Measurements from ENCODE around the gene LSG1.
"Not testable (repeated sequence)": the region's sequence is repeated elsewhere in the genome, so short reads cannot be mapped to it uniquely, and the experiment has no call there.

Gene LSG1

GRCh38 chr3:194654443-194654842, 17.5 kb downstream of the LSG1 start:
- no peak for DNase-seq

- DNase-seq = no peak
Measured at GRCh38 chr3:194647747-194648146, 24.2 kb downstream of the LSG1 start.

GRCh38 chr3:194642769-194643168, 29.2 kb downstream of the LSG1 start:
- no peak for DNase-seq

- DNase-seq = peak; percentile 55
Measured at GRCh38 chr3:194640829-194641228, 31.2 kb downstream of the LSG1 start.

- no peak for DNase-seq
Measured at GRCh38 chr3:194638991-194639605, 32.9 kb downstream of the LSG1 start.

GRCh38 chr3:194637541-194638400, 34.2 kb downstream of the LSG1 start:
- DNase-seq = no peak

- DNase-seq = no peak
Measured at GRCh38 chr3:194637066-194637465, 34.9 kb downstream of the LSG1 start.

GRCh38 chr3:194633349-194634004, 38.5 kb downstream of the LSG1 start, which contains the start of gene TMEM44:
Gene TMEM44 (minus strand): TSS chr3:194633419. CDS start chr3:194633215, 204 bp downstream.
- DNase-seq = peak; percentile 65

GRCh38 chr3:194632809-194633348, 39.1 kb downstream of the LSG1 start:
- no peak for DNase-seq

GRCh38 chr3:194632226-194632808, 39.7 kb downstream of the LSG1 start:
- no peak for DNase-seq

GRCh38 chr3:194631696-194632095, 40.3 kb downstream of the LSG1 start:
- no peak for DNase-seq

- not testable (repeated sequence) for DNase-seq
Measured at GRCh38 chr3:194630681-194631080, 41.3 kb downstream of the LSG1 start.

GRCh38 chr3:194624956-194625355, 47.0 kb downstream of the LSG1 start:
- no peak for DNase-seq

- no peak for DNase-seq
Measured at GRCh38 chr3:194623449-194624290, 48.3 kb downstream of the LSG1 start.

- no peak for DNase-seq
Measured at GRCh38 chr3:194622621-194623340, 49.2 kb downstream of the LSG1 start.

- DNase-seq = no peak
Measured at GRCh38 chr3:194621947-194622346, 50.0 kb downstream of the LSG1 start.

GRCh38 chr3:194620196-194620595, 51.8 kb downstream of the LSG1 start:
- DNase-seq = no peak

- DNase-seq = no peak
Measured at GRCh38 chr3:194619741-194620140, 52.2 kb downstream of the LSG1 start.

GRCh38 chr3:194618858-194619608, 53.0 kb downstream of the LSG1 start:
- no peak for DNase-seq

GRCh38 chr3:194617827-194618226, 54.2 kb downstream of the LSG1 start:
- DNase-seq = no peak
